Omental fat pad (tissue), 4 donors: ENCODE data around the gene SUSD6. TPM values are rescaled to one million over a fixed set of nuclear protein-coding genes. Genes with fewer than 3 reads are reported as not detected.

Experiments used
- ATAC-seq: fragments of 150-250 bp; one replicate; pipeline ENCODE4 v1.9.1; 2016; ENCODE audit warnings: mild to moderate bottlenecking, moderate library complexity; ENCODE audit not compliant: low FRiP score
- DNase-seq: peaks from one replicate; pipeline ENCODE4 v3.0.0-alpha.2; 2019; ENCODE audit warnings: low spot score
- total RNA-seq, 4 donors: library from RNA; depleted of rRNA; stranded (reverse); fragments of >200 nt; gene quantifications; one replicate each; pipeline ENCODE4 v1.1.0, GENCODE V29; 2016
- TF ChIP-seq, protein P1 (sequence below), 3 donors: fragments of 450-650 bp; IDR thresholded peaks; one replicate each; pipeline ENCODE4 v1.5.1; 2016 to 2017; ENCODE audit warnings: antibody characterized with exemption in 3 of 3, mild to moderate bottlenecking in 3 of 3, moderate library complexity in 2 of 3

SUSD6 gene
- total RNA-seq, 4 donors from 2014 or later, result 31.1 to 73.3 (median 52.7) TPM

DNA sequence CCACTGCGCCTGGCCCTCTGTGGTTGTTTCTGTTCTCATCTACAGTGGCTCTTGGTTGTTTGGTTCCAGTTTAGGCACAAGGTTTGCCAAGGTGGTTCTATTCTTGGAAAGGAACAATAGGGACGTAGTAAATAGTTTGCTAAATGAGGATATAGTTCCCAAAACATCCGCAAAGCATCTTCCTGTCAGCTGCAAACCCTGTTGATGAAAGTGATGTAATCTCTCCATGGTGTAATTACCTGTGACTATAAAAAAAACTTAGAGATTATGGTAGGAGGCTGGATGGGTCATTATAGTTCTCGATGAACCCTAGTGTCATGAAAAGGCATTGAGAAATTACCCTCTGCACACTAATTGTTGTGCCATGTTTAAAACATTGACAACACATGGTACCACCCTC, 52.9 kb downstream of the SUSD6 start:
- no peak for DNase-seq
- TF ChIP-seq, protein P1, sequence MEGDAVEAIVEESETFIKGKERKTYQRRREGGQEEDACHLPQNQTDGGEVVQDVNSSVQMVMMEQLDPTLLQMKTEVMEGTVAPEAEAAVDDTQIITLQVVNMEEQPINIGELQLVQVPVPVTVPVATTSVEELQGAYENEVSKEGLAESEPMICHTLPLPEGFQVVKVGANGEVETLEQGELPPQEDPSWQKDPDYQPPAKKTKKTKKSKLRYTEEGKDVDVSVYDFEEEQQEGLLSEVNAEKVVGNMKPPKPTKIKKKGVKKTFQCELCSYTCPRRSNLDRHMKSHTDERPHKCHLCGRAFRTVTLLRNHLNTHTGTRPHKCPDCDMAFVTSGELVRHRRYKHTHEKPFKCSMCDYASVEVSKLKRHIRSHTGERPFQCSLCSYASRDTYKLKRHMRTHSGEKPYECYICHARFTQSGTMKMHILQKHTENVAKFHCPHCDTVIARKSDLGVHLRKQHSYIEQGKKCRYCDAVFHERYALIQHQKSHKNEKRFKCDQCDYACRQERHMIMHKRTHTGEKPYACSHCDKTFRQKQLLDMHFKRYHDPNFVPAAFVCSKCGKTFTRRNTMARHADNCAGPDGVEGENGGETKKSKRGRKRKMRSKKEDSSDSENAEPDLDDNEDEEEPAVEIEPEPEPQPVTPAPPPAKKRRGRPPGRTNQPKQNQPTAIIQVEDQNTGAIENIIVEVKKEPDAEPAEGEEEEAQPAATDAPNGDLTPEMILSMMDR (IDR thresholded peaks at IDR 0.05), result no peak
- no peak for ATAC-seq

DNA sequence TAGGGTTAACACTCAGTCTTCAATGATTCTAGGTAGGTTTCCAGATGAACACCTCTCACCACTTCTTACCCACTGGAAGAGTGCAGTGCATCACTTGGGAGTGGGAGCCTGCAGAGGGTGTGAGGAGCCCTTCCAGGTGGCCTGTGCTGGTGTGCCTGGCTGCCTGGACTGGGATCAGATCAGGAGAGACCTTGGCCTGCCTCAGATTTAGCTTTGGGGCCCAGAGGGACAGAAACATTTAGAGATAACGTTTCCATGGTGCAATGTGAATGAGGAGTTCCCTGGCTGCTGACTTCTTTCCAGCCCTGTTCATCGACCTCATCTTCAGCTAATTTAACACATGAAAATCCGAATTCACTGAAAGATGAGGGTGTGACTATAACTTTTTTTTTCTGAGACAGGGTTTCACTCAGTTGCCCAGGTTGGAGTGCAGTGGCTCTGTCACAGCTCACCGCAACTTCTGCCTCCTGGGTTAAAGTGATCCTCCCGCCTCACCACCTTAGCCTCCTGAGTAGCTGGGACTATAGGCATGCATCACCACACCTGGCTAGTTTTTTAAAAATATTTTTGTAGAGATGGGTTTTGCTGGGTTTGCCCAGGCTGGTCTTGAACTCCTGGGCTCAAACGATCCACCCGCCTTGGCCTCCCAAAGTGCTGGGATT, 53.6 kb downstream of the SUSD6 start:
- ATAC-seq, result no peak

DNA sequence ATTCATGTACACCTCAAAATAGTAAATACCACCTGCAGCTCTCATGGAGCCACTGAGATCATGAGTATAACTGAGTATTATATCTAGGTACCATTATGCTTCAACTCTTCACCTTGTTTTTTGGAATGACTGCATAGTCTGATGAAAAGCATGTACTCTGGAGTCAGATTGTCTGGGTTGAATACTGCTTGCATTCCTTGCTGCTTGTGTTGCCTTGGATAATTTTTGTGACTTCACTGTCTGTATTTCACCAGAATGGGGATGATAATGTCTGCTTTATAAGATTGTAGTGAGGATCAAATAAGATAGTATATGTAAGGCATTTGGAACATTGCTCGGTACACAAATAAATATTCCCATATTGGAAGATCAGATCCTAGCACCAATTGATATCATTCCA, 54.2 kb downstream of the SUSD6 start:
- TF ChIP-seq, protein P1 (IDR thresholded peaks at IDR 0.05), result no peak
- ATAC-seq (no peak), DNase-seq (no peak)

More for the DNA sequence above, 53.6 kb downstream of the SUSD6 start:
- TF ChIP-seq, protein P1 (IDR thresholded peaks at IDR 0.05), result no peak
- no peak for DNase-seq

DNA sequence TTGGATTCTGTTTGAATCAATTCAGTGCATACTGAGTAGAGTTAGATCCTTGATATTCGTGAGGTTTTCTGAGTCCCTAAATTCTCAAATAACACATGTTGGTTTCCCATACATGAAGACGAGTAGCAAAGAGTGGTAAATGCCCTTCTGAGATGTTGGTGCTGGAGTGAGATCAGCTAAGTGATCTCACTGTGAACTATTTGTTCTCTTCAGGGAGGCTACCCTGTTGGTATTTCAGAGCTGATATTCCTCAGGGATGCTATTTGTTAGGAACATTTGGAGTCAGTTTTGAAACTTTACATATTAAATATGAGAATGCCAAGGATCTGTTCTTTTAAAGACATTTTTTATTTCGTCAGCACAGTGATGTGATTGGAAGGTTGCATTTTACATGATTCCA, 54.7 kb downstream of the SUSD6 start:
- TF ChIP-seq, protein P1 (IDR thresholded peaks at IDR 0.05), result no peak
- ATAC-seq, result peak; percentile 55
- DNase-seq, result no peak

DNA sequence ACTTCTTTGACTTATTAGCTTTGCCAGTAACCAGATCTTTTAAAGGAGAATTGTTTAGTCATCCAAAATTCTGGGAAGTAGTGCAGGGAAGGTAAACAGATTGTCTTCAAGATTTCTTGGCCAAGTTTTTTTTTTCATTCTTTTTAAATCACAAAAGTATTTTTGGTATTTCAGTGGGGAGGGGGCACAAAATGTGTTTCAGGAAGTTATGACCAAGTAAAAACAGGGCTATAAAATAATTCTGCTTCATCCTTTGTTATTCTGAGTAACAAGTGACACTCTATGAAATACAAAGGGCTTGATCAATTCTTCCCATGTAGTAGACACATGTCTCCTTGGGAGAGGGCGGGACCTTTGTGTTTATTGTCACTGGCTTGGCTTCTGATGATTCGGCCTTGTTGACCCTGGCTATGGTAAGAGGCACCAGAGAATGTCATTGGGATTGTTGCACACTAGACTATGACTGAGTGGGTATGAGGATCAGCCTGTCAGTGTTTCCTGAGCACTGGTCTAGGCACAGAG, 55.4 kb downstream of the SUSD6 start:
- peak; percentile 28 for ATAC-seq
- TF ChIP-seq, protein P1 (IDR thresholded peaks at IDR 0.05), result no peak

DNA sequence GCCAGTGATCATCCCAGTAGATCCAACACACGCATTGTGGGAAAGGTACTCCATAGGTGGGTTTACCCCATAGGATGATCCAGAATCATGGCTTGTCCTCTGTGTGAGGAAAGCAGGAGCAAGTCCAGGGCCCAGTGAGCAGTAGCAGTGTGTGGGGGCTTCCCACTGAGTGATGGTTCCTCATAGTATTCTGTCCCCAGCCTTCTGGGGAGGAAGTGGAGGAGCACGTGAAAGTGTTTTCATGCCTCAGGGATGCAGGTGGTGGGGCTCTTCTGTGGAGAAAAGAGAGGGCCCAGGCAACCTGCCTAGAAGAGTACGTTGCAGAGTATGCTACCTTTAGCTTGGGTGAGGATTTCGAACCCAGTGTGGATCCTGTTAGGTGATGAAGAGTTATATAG, 56.5 kb downstream of the SUSD6 start:
- TF ChIP-seq, protein P1 (IDR thresholded peaks at IDR 0.05), result no peak
- ATAC-seq (no peak), DNase-seq (no peak)

More for the DNA sequence above, 55.4 kb downstream of the SUSD6 start:
- DNase-seq, result no peak

DNA sequence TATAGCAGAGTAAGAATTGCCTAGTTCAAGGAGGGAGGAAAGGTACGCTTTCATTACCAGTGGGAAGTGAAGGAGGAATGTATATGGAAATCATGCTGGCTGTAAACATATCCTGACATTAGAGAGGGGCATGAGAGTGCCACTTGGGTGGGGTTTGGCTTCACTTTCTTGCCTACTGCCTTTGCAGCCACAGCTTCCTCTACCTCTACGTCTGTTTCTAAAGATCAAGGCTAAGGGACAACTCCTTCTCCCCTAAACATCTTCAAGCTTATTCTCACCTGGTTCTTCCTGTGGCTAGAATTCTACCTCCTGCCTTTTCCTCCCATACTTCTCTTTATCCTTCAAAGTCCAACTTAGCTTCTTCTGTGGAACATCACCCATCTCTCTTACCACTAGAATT, 58.0 kb downstream of the SUSD6 start:
- no peak for DNase-seq
- TF ChIP-seq, protein P1 (IDR thresholded peaks at IDR 0.05), result no peak
- ATAC-seq, result no peak
